ENCODE measurements around the gene IMMP1L.

DNA sequence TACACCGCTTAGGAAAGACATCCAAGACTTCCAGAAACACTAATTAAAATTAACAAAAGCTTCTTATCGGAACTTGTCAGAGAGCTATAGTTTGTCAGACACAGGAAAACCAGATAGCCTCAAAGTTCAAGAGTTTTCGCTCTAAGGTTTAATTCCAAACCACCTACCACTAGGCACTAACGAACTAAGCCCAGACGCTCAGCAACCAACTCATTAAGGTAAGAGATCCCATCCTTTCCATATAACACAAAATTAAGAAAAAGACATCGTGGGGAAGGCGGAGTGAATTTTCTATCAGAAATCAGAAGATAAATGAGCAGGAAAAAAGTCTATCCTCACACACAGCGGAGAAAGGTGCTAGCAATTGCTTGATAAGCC, 382 bp downstream of the IMMP1L start:
- TF ChIP-seq, protein P1, sequence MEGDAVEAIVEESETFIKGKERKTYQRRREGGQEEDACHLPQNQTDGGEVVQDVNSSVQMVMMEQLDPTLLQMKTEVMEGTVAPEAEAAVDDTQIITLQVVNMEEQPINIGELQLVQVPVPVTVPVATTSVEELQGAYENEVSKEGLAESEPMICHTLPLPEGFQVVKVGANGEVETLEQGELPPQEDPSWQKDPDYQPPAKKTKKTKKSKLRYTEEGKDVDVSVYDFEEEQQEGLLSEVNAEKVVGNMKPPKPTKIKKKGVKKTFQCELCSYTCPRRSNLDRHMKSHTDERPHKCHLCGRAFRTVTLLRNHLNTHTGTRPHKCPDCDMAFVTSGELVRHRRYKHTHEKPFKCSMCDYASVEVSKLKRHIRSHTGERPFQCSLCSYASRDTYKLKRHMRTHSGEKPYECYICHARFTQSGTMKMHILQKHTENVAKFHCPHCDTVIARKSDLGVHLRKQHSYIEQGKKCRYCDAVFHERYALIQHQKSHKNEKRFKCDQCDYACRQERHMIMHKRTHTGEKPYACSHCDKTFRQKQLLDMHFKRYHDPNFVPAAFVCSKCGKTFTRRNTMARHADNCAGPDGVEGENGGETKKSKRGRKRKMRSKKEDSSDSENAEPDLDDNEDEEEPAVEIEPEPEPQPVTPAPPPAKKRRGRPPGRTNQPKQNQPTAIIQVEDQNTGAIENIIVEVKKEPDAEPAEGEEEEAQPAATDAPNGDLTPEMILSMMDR (IDR thresholded peaks at IDR 0.05; ENCODE audit: low read depth, low read length): no peak
- no peak for TF ChIP-seq EZH2phosphoT487 (IDR thresholded peaks at IDR 0.05; ENCODE audit: low read depth)

Measured in OCI-LY3 (cell line).